ENCODE measurements around the gene TMEM260.

Gene TMEM260

GRCh38 chr14:56666716-56667115, 87.1 kb downstream of the TMEM260 start:
- TF ChIP-seq TAF1 (IDR thresholded peaks at IDR 0.05; ENCODE audit: borderline replicate concordance, insufficient read depth, low read length) (no peak), FOXP2 (optimal IDR thresholded peaks at IDR 0.05; ENCODE audit: borderline replicate concordance, extremely low read depth, extremely low read length, insufficient read depth) (no peak), SIN3A (IDR thresholded peaks at IDR 0.05; ENCODE audit: borderline replicate concordance, insufficient read depth, low read length) (no peak), POLR2AphosphoS5 (IDR thresholded peaks at IDR 0.05; ENCODE audit: low read depth, low read length) (no peak), REST (IDR thresholded peaks at IDR 0.05; ENCODE audit: insufficient read depth in 1 of 2, low read depth in 2 of 2, low read length in 2 of 2) (no peak)

GRCh38 chr14:56676042-56676441, 96.4 kb downstream of the TMEM260 start:
- TF ChIP-seq POLR2AphosphoS5 (IDR thresholded peaks at IDR 0.05; ENCODE audit: low read depth, low read length) (no peak), REST (IDR thresholded peaks at IDR 0.05; ENCODE audit: insufficient read depth in 1 of 2, low read depth in 2 of 2, low read length in 2 of 2) (no peak), TAF1 (IDR thresholded peaks at IDR 0.05; ENCODE audit: borderline replicate concordance, insufficient read depth, low read length) (no peak), SIN3A (IDR thresholded peaks at IDR 0.05; ENCODE audit: borderline replicate concordance, insufficient read depth, low read length) (no peak), FOXP2 (optimal IDR thresholded peaks at IDR 0.05; ENCODE audit: borderline replicate concordance, extremely low read depth, extremely low read length, insufficient read depth) (no peak)

- TF ChIP-seq TAF1 (IDR thresholded peaks at IDR 0.05; ENCODE audit: borderline replicate concordance, insufficient read depth, low read length) (no peak), POLR2AphosphoS5 (IDR thresholded peaks at IDR 0.05; ENCODE audit: low read depth, low read length) (no peak), REST (IDR thresholded peaks at IDR 0.05; ENCODE audit: insufficient read depth in 1 of 2, low read depth in 2 of 2, low read length in 2 of 2) (no peak), SIN3A (IDR thresholded peaks at IDR 0.05; ENCODE audit: borderline replicate concordance, insufficient read depth, low read length) (no peak), FOXP2 (optimal IDR thresholded peaks at IDR 0.05; ENCODE audit: borderline replicate concordance, extremely low read depth, extremely low read length, insufficient read depth) (no peak)
These were observed 99.2 kb downstream of the TMEM260 start for GRCh38 chr14:56678838-56679237.

GRCh38 chr14:56686416-56686815, 106.8 kb downstream of the TMEM260 start:
- no peak for TF ChIP-seq TAF1 (IDR thresholded peaks at IDR 0.05; ENCODE audit: borderline replicate concordance, insufficient read depth, low read length)
- TF ChIP-seq POLR2AphosphoS5 (IDR thresholded peaks at IDR 0.05; ENCODE audit: low read depth, low read length), result no peak
- TF ChIP-seq SIN3A (IDR thresholded peaks at IDR 0.05; ENCODE audit: borderline replicate concordance, insufficient read depth, low read length), result no peak
- TF ChIP-seq REST (IDR thresholded peaks at IDR 0.05; ENCODE audit: insufficient read depth in 1 of 2, low read depth in 2 of 2, low read length in 2 of 2), result no peak
- TF ChIP-seq FOXP2 (optimal IDR thresholded peaks at IDR 0.05; ENCODE audit: borderline replicate concordance, extremely low read depth, extremely low read length, insufficient read depth), result no peak

GRCh38 chr14:56687123-56687522, 107.5 kb downstream of the TMEM260 start:
- TF ChIP-seq POLR2AphosphoS5 (IDR thresholded peaks at IDR 0.05; ENCODE audit: low read depth, low read length) (no peak), REST (IDR thresholded peaks at IDR 0.05; ENCODE audit: insufficient read depth in 1 of 2, low read depth in 2 of 2, low read length in 2 of 2) (no peak), FOXP2 (optimal IDR thresholded peaks at IDR 0.05; ENCODE audit: borderline replicate concordance, extremely low read depth, extremely low read length, insufficient read depth) (no peak), SIN3A (IDR thresholded peaks at IDR 0.05; ENCODE audit: borderline replicate concordance, insufficient read depth, low read length) (no peak), TAF1 (IDR thresholded peaks at IDR 0.05; ENCODE audit: borderline replicate concordance, insufficient read depth, low read length) (no peak)
